Natural killer cell (primary cell): ENCODE measurements around the gene ARHGEF16. TPM values are rescaled to one million over a fixed set of nuclear protein-coding genes. Genes with fewer than 3 reads are reported as not detected.

Experiments
- ATAC-seq, 3 donors: fragments of 150-1000 bp in 2 of 3; fragments of 200-7000 bp in 1 of 3; cut with Tn5 transposase; 1 replicate in 1 of 3; 2 replicates in 2 of 3; pipeline ENCODE4 v1.10.0; 2021; ENCODE audit warnings: mild to moderate bottlenecking in 2 of 3, moderate library complexity in 2 of 3
- DNase-seq, 2 donors: peaks; one replicate each; pipeline versions ENCODE4 v3.0.0 to v3.0.0-alpha.2; 2013 to 2021; ENCODE audit warnings: mixed read lengths in 1 of 2
- H3K27ac ChIP-seq: one replicate; pipeline ENCODE4 v1.5.1; 2013; ENCODE audit warnings: mild to moderate bottlenecking, low read length
- H3K27me3 ChIP-seq: one replicate; pipeline ENCODE4 v1.6.1; 2013; ENCODE audit warnings: low read length; ENCODE audit not compliant: control insufficient read depth, insufficient read depth
- H3K36me3 ChIP-seq: one replicate; pipeline ENCODE4 v1.6.1; 2013; ENCODE audit warnings: low read length; ENCODE audit not compliant: control insufficient read depth, insufficient read depth
- H3K4me1 ChIP-seq: one replicate; pipeline ENCODE4 v1.6.1; 2013; ENCODE audit warnings: low read length; ENCODE audit not compliant: control insufficient read depth, insufficient read depth
- H3K4me3 ChIP-seq: one replicate; pipeline ENCODE4 v1.5.1; 2013; ENCODE audit warnings: low read length
- H3K9me3 ChIP-seq: one replicate; pipeline ENCODE4 v1.6.1; 2013; ENCODE audit warnings: low read length; ENCODE audit not compliant: control insufficient read depth, insufficient read depth
- H3K27ac Mint-ChIP-seq, 2 donors: one replicate each; pipeline ENCODE4 v1.8.0; 2022; ENCODE audit warnings: mild to moderate bottlenecking in 2 of 2, mixed read lengths in 2 of 2, moderate library complexity in 1 of 2
- H3K27me3 Mint-ChIP-seq, 2 donors: one replicate each; pipeline ENCODE4 v1.8.0; 2022; ENCODE audit warnings: low read depth in 2 of 2, mixed read lengths in 2 of 2
- H3K36me3 Mint-ChIP-seq: one replicate; pipeline ENCODE4 v1.8.0; 2022; ENCODE audit warnings: mixed read lengths
- H3K4me1 Mint-ChIP-seq, 2 donors: one replicate each; pipeline ENCODE4 v1.8.0; 2022; ENCODE audit warnings: mixed read lengths in 2 of 2
- H3K4me3 Mint-ChIP-seq: one replicate; pipeline ENCODE4 v1.8.0; 2022; ENCODE audit warnings: mild to moderate bottlenecking, moderate library complexity, mixed read lengths
- H3K9me3 Mint-ChIP-seq, 2 donors: one replicate each; pipeline ENCODE4 v1.8.0; 2022; ENCODE audit warnings: mixed read lengths in 2 of 2
- CTCF ChIP-seq: fragments of 200-600 bp; IDR thresholded peaks from one replicate; pipeline ENCODE4 v1.8.0; 2022; ENCODE audit warnings: antibody characterized with exemption
- WGBS: methylation state at CpG from one replicate; pipeline ENCODE4 v1.1.7; 2013; ENCODE audit warnings: missing lambda C conversion rate; ENCODE audit not compliant: insufficient coverage; 5-methylcytosine and 5-hydroxymethylcytosine counted together
- intact Hi-C: fragments of 100-400 bp; cut with micrococcal nuclease; formaldehyde crosslinking; loops from one replicate; pipeline ENCODE4 v1.14.2; 2022
- total RNA-seq, 4 donors: library from RNA; stranded (reverse); fragments of 120-200 nt in 1 of 4; gene quantifications; one replicate each; pipeline versions ENCODE4 v1.2.3 to v1.2.4, GENCODE V29; 2013 to 2022

ARHGEF16 gene
- total RNA-seq, 3 donors from 2014 or later (not counting 1 experiment from before 2014, with no cell fraction given): not detected

- Mint-ChIP-seq H3K36me3 (no peaks in the 10 kb centered on the region), H3K27me3 (no peaks in the 10 kb centered on the region), H3K9me3 (no peaks in the 10 kb centered on the region), H3K4me3 (no peak overlapping the region), H3K27ac (no peak overlapping the region), H3K4me1 (no peaks in the 10 kb centered on the region)
- Histone ChIP-seq H3K36me3 (no peaks in the 10 kb centered on the region), H3K27ac (no peak overlapping the region), H3K4me3 (no peak overlapping the region), H3K4me1 (no peaks in the 10 kb centered on the region), H3K27me3 (no peaks in the 10 kb centered on the region), H3K9me3 (no peaks in the 10 kb centered on the region)
- intact Hi-C loops: no loop called here
- ATAC-seq (peak in 1 of 3 donors; percentile 22), DNase-seq (no peak)
- 93% methylated on average over 8 of the region's 8 CpGs for WGBS
- no peak for TF ChIP-seq CTCF
Measured at GRCh38 chr1:3474016-3474415, 19.6 kb downstream of the ARHGEF16 start.

GRCh38 chr1:3474421-3474820 lies 20.0 kb downstream of the ARHGEF16 start:
- Mint-ChIP-seq H3K4me3 (no peak overlapping the region), H3K9me3 (no peaks in the 10 kb centered on the region), H3K27me3 (no peaks in the 10 kb centered on the region), H3K27ac (no peak overlapping the region), H3K36me3 (no peaks in the 10 kb centered on the region), H3K4me1 (no peaks in the 10 kb centered on the region)
- no peaks in the 10 kb centered on the region for H3K4me1 ChIP-seq
- H3K4me3 ChIP-seq: no peak overlapping the region
- TF ChIP-seq CTCF: no peak
- 79% methylated on average over 10 of the region's 10 CpGs for WGBS
- no peaks in the 10 kb centered on the region for H3K27me3 ChIP-seq
- DNase-seq (no peak), ATAC-seq (no peak)
- no peak overlapping the region for H3K27ac ChIP-seq
- H3K9me3 ChIP-seq: no peaks in the 10 kb centered on the region
- H3K36me3 ChIP-seq: no peaks in the 10 kb centered on the region
- intact Hi-C loops: no loop called here

GRCh38 chr1:3475839-3476573 lies 21.5 kb downstream of the ARHGEF16 start:
- DNase-seq (no peak), ATAC-seq (no peak)
- no peaks in the 10 kb centered on the region for H3K27me3 Mint-ChIP-seq
- Histone ChIP-seq H3K4me3 (no peak overlapping the region), H3K36me3 (no peaks in the 10 kb centered on the region), H3K27me3 (no peaks in the 10 kb centered on the region), H3K27ac (no peak overlapping the region), H3K4me1 (no peaks in the 10 kb centered on the region), H3K9me3 (no peaks in the 10 kb centered on the region)
- no peak overlapping the region for H3K27ac Mint-ChIP-seq
- intact Hi-C loops: no loop called here
- no peaks in the 10 kb centered on the region for H3K4me1 Mint-ChIP-seq
- no peaks in the 10 kb centered on the region for H3K9me3 Mint-ChIP-seq
- 89% methylated on average over 14 of the region's 14 CpGs for WGBS
- H3K36me3 Mint-ChIP-seq: no peaks in the 10 kb centered on the region
- TF ChIP-seq CTCF: no peak
- no peak overlapping the region for H3K4me3 Mint-ChIP-seq

GRCh38 chr1:3476666-3477065 lies 22.2 kb downstream of the ARHGEF16 start:
- Mint-ChIP-seq H3K9me3 (no peaks in the 10 kb centered on the region), H3K36me3 (no peaks in the 10 kb centered on the region), H3K4me3 (no peak overlapping the region), H3K4me1 (no peaks in the 10 kb centered on the region), H3K27me3 (no peaks in the 10 kb centered on the region), H3K27ac (no peak overlapping the region)
- Histone ChIP-seq H3K27me3 (no peaks in the 10 kb centered on the region), H3K27ac (no peak overlapping the region), H3K4me1 (no peaks in the 10 kb centered on the region), H3K9me3 (no peaks in the 10 kb centered on the region), H3K36me3 (no peaks in the 10 kb centered on the region), H3K4me3 (no peak overlapping the region)
- ATAC-seq: no peak
- DNase-seq: no peak
- intact Hi-C loops: no loop called here
- 86% methylated on average over 16 of the region's 16 CpGs for WGBS
- TF ChIP-seq CTCF: no peak
